ENCODE measurements around the gene ALPL. TPM values are rescaled to one million over a fixed set of nuclear protein-coding genes. Genes with fewer than 3 reads are reported as not detected.

The ALPL gene
- total RNA-seq, 3 donors from 2014 or later = 2.9 to 98.0 (median 17.4) TPM

DNA sequence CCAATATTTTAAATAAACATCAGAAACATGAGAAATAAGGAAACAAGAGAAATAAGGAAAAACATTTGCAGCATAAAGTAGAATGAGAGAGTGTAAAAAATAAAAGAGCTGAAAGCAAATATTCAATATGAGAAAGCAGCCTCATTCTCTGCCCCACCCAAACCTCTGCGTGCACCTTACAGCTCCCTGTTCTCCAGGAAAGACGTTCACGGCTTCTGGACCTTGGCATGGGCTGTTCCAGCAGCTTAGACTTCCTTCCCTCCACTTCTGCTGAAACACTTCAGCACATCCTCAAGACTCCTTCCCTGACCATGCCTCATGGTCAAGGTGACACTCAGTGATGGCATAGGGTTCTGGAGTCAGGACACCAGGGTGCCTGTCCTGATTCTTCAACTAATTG is 23.3 kb downstream of the ALPL start:
- H3K27ac ChIP-seq = no peak overlapping the region
- intact Hi-C loops (cut with DNase I; ENCODE audit: low total_unique reads) = no loop called here
- TF ChIP-seq POLR2A (IDR thresholded peaks at IDR 0.05) (no peak), POLR2AphosphoS5 (IDR thresholded peaks at IDR 0.05) (no peak)
- TF ChIP-seq, protein P1, sequence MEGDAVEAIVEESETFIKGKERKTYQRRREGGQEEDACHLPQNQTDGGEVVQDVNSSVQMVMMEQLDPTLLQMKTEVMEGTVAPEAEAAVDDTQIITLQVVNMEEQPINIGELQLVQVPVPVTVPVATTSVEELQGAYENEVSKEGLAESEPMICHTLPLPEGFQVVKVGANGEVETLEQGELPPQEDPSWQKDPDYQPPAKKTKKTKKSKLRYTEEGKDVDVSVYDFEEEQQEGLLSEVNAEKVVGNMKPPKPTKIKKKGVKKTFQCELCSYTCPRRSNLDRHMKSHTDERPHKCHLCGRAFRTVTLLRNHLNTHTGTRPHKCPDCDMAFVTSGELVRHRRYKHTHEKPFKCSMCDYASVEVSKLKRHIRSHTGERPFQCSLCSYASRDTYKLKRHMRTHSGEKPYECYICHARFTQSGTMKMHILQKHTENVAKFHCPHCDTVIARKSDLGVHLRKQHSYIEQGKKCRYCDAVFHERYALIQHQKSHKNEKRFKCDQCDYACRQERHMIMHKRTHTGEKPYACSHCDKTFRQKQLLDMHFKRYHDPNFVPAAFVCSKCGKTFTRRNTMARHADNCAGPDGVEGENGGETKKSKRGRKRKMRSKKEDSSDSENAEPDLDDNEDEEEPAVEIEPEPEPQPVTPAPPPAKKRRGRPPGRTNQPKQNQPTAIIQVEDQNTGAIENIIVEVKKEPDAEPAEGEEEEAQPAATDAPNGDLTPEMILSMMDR (IDR thresholded peaks at IDR 0.05) = no peak
- H3K27me3 ChIP-seq = no peaks in the 10 kb centered on the region
- no peak for DNase-seq (ENCODE audit: low spot score in 2 of 2)
- no peaks in the 10 kb centered on the region for H3K9me3 ChIP-seq
- H3K36me3 ChIP-seq = no peaks in the 10 kb centered on the region
- no peak overlapping the region for H3K4me3 ChIP-seq
- peaks cover 0 to 9% of the 10 kb centered on the region in 2 donors for H3K4me1 ChIP-seq

DNA sequence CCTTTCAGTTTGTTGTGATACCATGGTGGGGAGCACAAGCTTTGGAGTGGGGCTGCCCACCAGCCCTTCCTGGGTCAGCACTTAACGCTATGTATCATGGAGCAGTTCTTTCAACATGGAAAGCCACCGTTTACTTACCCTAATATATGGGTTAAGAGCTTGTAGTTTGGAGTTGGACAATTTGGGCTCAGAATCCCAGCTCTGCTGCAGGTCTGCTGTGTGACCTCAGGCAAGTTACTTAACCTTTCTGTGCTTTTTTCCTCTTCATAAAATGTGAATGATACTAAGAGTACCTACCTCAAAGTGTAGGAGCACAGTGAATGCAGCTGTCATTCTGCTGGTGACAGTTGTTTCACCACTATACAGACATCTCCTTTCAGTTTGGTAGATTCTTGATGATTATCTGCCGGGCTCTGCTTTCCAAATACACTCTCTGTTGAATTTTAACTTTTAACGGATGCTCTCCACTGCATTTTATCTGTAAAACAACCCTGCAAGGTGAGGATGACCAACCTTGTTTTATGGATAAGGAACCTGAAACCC is 23.8 kb downstream of the ALPL start:
- intact Hi-C loops (cut with DNase I; ENCODE audit: low total_unique reads) = no loop called here
- H3K27me3 ChIP-seq = no peaks in the 10 kb centered on the region
- no peak for DNase-seq (ENCODE audit: low spot score in 2 of 2)
- H3K27ac ChIP-seq = no peak overlapping the region
- H3K4me1 ChIP-seq = peaks cover 0 to 9% of the 10 kb centered on the region in 2 donors
- H3K4me3 ChIP-seq = no peak overlapping the region
- no peaks in the 10 kb centered on the region for H3K36me3 ChIP-seq
- H3K9me3 ChIP-seq = no peaks in the 10 kb centered on the region
- TF ChIP-seq POLR2A (IDR thresholded peaks at IDR 0.05) = no peak
- TF ChIP-seq, protein P1 (IDR thresholded peaks at IDR 0.05) = no peak
- no peak for TF ChIP-seq POLR2AphosphoS5 (IDR thresholded peaks at IDR 0.05)

DNA sequence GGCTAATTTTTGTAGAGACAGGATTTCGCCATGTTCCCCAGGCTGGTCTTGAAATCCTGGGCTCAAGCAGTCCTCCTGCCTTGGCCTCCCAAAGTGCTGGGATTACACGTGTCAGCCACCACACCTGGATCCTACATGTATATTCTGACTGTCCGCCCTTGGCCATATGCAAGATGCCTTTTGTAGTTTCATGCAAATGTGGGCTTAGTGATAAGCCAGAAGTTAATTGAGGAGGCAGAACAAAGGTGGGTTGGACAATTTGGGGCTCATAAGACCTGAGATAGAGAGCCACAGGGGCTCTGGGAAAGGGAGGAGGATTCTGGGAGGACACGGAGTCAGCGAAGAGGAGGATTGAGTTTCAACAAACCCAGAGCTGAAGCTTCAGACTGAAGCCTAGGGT is 24.9 kb downstream of the ALPL start:
- no peaks in the 10 kb centered on the region for H3K36me3 ChIP-seq
- intact Hi-C loops (cut with DNase I; ENCODE audit: low total_unique reads) = no loop called here
- H3K4me1 ChIP-seq = peaks cover 0 to 9% of the 10 kb centered on the region in 2 donors
- no peak for TF ChIP-seq POLR2AphosphoS5 (IDR thresholded peaks at IDR 0.05)
- TF ChIP-seq POLR2A (IDR thresholded peaks at IDR 0.05) = no peak
- TF ChIP-seq, protein P1 (IDR thresholded peaks at IDR 0.05) = no peak
- H3K4me3 ChIP-seq = no peak overlapping the region
- no peaks in the 10 kb centered on the region for H3K9me3 ChIP-seq
- no peak for DNase-seq (ENCODE audit: low spot score in 2 of 2)
- no peaks in the 10 kb centered on the region for H3K27me3 ChIP-seq
- H3K27ac ChIP-seq = peak overlapping the region in 1 of 2 donors; percentile 85

DNA sequence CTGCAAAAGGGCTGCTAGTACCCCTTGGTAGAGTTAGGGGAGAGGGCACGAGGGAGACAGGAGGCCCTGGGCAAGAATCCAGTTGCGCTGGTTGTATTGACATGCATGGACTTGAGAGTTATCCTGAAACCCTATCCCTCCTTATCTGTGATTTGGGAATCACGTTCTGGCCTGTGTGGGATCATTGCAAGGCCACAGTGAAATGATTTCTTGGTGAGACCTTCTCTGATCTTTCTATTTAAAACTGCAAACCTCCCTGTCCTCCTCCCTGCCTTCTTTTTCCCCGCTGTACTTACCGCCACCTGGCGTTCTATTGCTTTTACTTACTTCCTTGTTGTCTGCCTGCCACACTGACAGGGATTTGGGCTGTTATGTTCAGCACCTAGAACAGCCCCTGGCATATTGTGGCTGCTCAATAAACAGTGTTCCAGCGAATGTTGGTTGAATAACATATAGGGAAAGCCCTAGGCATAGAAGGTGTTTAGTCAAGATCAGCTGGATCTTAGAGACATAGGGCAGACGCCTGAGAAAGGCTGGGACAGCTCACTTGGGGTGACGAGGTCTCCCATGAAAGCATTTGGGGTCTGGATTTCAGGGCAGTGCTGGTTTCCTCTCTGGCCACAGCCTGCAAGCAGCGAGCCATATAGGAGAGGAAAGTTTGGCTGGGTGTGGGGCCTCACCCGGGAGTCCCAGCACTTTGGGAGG is 25.6 kb downstream of the ALPL start:
- H3K4me3 ChIP-seq = no peak overlapping the region
- DNase-seq (ENCODE audit: low spot score in 2 of 2) = peak in 1 of 2 donors; percentile 44
- H3K36me3 ChIP-seq = no peaks in the 10 kb centered on the region
- TF ChIP-seq, protein P1 (IDR thresholded peaks at IDR 0.05) = peak; percentile 34 to 65 (median 38)
- TF ChIP-seq POLR2A (IDR thresholded peaks at IDR 0.05) (no peak), POLR2AphosphoS5 (IDR thresholded peaks at IDR 0.05) (no peak)
- H3K4me1 ChIP-seq = peaks cover 0 to 9% of the 10 kb centered on the region in 2 donors
- H3K27ac ChIP-seq = peak overlapping the region; percentile 50 to 85
- H3K27me3 ChIP-seq = no peaks in the 10 kb centered on the region
- intact Hi-C loops (cut with DNase I; ENCODE audit: low total_unique reads) = no loop called here
- no peaks in the 10 kb centered on the region for H3K9me3 ChIP-seq

DNA sequence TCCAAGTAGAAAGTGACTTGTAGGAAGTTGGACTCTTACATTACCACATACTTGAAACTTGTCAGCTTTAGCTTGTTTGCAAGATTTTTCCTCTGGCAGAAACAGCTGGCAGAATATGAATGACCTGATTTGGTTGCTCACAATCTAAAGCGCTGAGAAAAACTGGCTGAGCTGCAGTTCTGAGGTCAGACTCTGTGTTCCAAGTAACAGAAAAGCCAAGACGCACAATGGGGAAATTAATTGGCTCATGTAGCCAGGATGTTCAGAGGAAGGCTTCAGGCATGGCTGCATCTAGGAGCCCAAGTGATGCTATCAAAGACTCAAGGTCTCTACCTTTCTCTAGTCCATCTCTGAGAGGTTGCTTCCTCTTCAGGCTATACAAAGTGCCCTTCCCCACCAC is 27.0 kb downstream of the ALPL start:
- intact Hi-C loops (cut with DNase I; ENCODE audit: low total_unique reads) = no loop called here
- Histone ChIP-seq H3K9me3 (no peaks in the 10 kb centered on the region), H3K4me3 (no peak overlapping the region), H3K4me1 (peaks cover 8 to 19% of the 10 kb centered on the region in 2 donors), H3K27me3 (no peaks in the 10 kb centered on the region), H3K27ac (peak overlapping the region; percentile 69 to 85), H3K36me3 (no peaks in the 10 kb centered on the region)
- TF ChIP-seq POLR2AphosphoS5 (IDR thresholded peaks at IDR 0.05) (no peak), POLR2A (IDR thresholded peaks at IDR 0.05) (no peak)
- TF ChIP-seq, protein P1 (IDR thresholded peaks at IDR 0.05) = no peak
- peak in 1 of 2 donors; percentile 70 for DNase-seq (ENCODE audit: low spot score in 2 of 2)

All from breast epithelium (tissue), 4 donors.